CD14-positive monocyte (primary cell): ENCODE measurements around the gene HOXC11. TPM values are rescaled to one million over a fixed set of nuclear protein-coding genes. Genes with fewer than 3 reads are reported as not detected.

Experiments used
- DNase-seq, 3 donors: peaks; one replicate each; pipeline ENCODE4 v3.0.0-alpha.2; 2011 to 2022
- H2AFZ ChIP-seq: 2 replicates; pipeline ENCODE4 v1.6.0; 2012; ENCODE audit warnings: mild to moderate bottlenecking, low read depth, low read length, inconsistent platforms; ENCODE audit not compliant: insufficient read depth, poor library complexity, severe bottlenecking
- H3K27ac ChIP-seq, 2 donors: 1 replicate in 1 of 2; 2 replicates in 1 of 2; pipeline ENCODE4 v1.5.1; 2012 to 2013; ENCODE audit warnings: low read length in 2 of 2, control low read depth in 1 of 2, inconsistent platforms in 1 of 2, low read depth in 1 of 2, mild to moderate bottlenecking in 1 of 2
- H3K27me3 ChIP-seq, 2 donors: one replicate each; pipeline versions ENCODE4 v1.6.0 to v1.6.1; 2011 to 2013; ENCODE audit warnings: low read length in 2 of 2; ENCODE audit not compliant: control insufficient read depth in 2 of 2, insufficient read depth in 2 of 2
- H3K36me3 ChIP-seq, 2 donors: replicated peaks in 1 of 2; 1 replicate in 1 of 2; 2 replicates in 1 of 2; pipeline versions ENCODE4 v1.5.1 to v1.6.1; 2012 to 2013; ENCODE audit warnings: low read length in 2 of 2, control low read depth in 1 of 2, inconsistent platforms in 1 of 2, mild to moderate bottlenecking in 1 of 2; ENCODE audit not compliant: insufficient read depth in 2 of 2, control insufficient read depth in 1 of 2
- H3K4me1 ChIP-seq, 2 donors: 1 replicate in 1 of 2; 2 replicates in 1 of 2; pipeline versions ENCODE4 v1.5.1 to v1.6.1; 2012 to 2013; ENCODE audit warnings: low read length in 2 of 2, control low read depth in 1 of 2, inconsistent platforms in 1 of 2, mild to moderate bottlenecking in 1 of 2, moderate library complexity in 1 of 2; ENCODE audit not compliant: insufficient read depth in 2 of 2, control insufficient read depth in 1 of 2
- H3K4me2 ChIP-seq: replicated peaks from 2 replicates; pipeline ENCODE3; 2012; ENCODE audit warnings: low read length, moderate library complexity, mild to moderate bottlenecking; ENCODE audit not compliant: poor library complexity, severe bottlenecking; ENCODE audit errors: extremely low read depth
- H3K4me3 ChIP-seq, 3 experiments: fragments of 200-600 bp in 1 of 3; sonication (generic) in 1 of 3; replicated peaks in 1 of 3; 1 replicate in 2 of 3; 2 replicates in 1 of 3; pipeline ENCODE4 v1.5.1; 2011 to 2013; ENCODE audit warnings: low read length in 3 of 3, mild to moderate bottlenecking in 3 of 3, control low read depth in 2 of 3, low read depth in 2 of 3, inconsistent platforms in 1 of 3, moderate library complexity in 1 of 3
- H3K79me2 ChIP-seq: 2 replicates; pipeline ENCODE4 v1.6.0; 2012; ENCODE audit warnings: mild to moderate bottlenecking, control low read depth, inconsistent platforms, low read length, moderate library complexity; ENCODE audit not compliant: insufficient read depth
- H3K9ac ChIP-seq: 2 replicates; pipeline ENCODE4 v1.6.0; 2017; ENCODE audit warnings: low read length, mild to moderate bottlenecking; ENCODE audit not compliant: insufficient read depth, poor library complexity, severe bottlenecking
- H3K9me3 ChIP-seq, 2 donors: replicated peaks in 1 of 2; 1 replicate in 1 of 2; 2 replicates in 1 of 2; pipeline versions ENCODE4 v1.5.1 to v1.6.1; 2012 to 2013; ENCODE audit warnings: low read length in 2 of 2, control low read depth in 1 of 2; ENCODE audit not compliant: control insufficient read depth in 1 of 2, insufficient read depth in 1 of 2
- H4K20me1 ChIP-seq: 2 replicates; pipeline ENCODE4 v1.6.0; 2012; ENCODE audit warnings: mild to moderate bottlenecking, low read length, control low read depth, moderate library complexity; ENCODE audit not compliant: insufficient read depth
- H3K27ac Mint-ChIP-seq, 7 donors: one replicate each; pipeline ENCODE4 v1.8.0; 2020; ENCODE audit warnings: mild to moderate bottlenecking in 7 of 7, mixed read lengths in 7 of 7, moderate library complexity in 6 of 7, inconsistent platforms in 2 of 7
- H3K27me3 Mint-ChIP-seq, 3 donors: one replicate each; pipeline ENCODE4 v1.8.0; 2021 to 2022; ENCODE audit warnings: low read depth in 3 of 3, mild to moderate bottlenecking in 3 of 3, mixed read lengths in 3 of 3, moderate library complexity in 3 of 3, inconsistent platforms in 1 of 3
- H3K36me3 Mint-ChIP-seq, 2 donors: one replicate each; pipeline ENCODE4 v1.8.0; 2020; ENCODE audit warnings: mixed read lengths in 2 of 2, inconsistent platforms in 1 of 2, mild to moderate bottlenecking in 1 of 2
- H3K4me1 Mint-ChIP-seq: one replicate; pipeline ENCODE4 v1.8.0; 2020; ENCODE audit warnings: mild to moderate bottlenecking, mixed read lengths
- H3K4me3 Mint-ChIP-seq, 2 donors: one replicate each; pipeline ENCODE4 v1.8.0; 2020; ENCODE audit warnings: mild to moderate bottlenecking in 2 of 2, mixed read lengths in 2 of 2, moderate library complexity in 1 of 2
- H3K9me3 Mint-ChIP-seq, 7 donors: one replicate each; pipeline ENCODE4 v1.8.0; 2020 to 2022; ENCODE audit warnings: mixed read lengths in 7 of 7, mild to moderate bottlenecking in 6 of 7, moderate library complexity in 6 of 7, inconsistent platforms in 2 of 7
- CTCF ChIP-seq: fragments of 200-600 bp; IDR thresholded peaks from one replicate; pipeline ENCODE4 v1.8.0; 2022; ENCODE audit warnings: antibody characterized with exemption, mild to moderate bottlenecking
- WGBS: methylation state at CpG from one replicate; pipeline ENCODE4 v1.1.5; 2013; ENCODE audit warnings: missing lambda C conversion rate; ENCODE audit not compliant: insufficient coverage; 5-methylcytosine and 5-hydroxymethylcytosine counted together
- intact Hi-C, 2 donors: fragments of 100-400 bp; cut with micrococcal nuclease; formaldehyde crosslinking; loops; one replicate each; pipeline versions ENCODE4 v1.15.0 to v1.15.1; 2023
- polyA plus RNA-seq, 3 donors: library from polyadenylated mRNA; depleted of rRNA in 1 of 3; unstranded in 2 of 3; stranded (reverse) in 1 of 3; fragments of 300-500 nt in 2 of 3; fragments of >200 nt in 1 of 3; fragmentation: Illumina TruSeq in 2 of 3; gene quantifications; 1 replicate in 2 of 3; 2 replicates in 1 of 3; pipeline ENCODE4 v1.2.3, GENCODE V29; 2012 to 2021

Gene HOXC11
- polyA plus RNA-seq, 3 donors: not detected

DNA sequence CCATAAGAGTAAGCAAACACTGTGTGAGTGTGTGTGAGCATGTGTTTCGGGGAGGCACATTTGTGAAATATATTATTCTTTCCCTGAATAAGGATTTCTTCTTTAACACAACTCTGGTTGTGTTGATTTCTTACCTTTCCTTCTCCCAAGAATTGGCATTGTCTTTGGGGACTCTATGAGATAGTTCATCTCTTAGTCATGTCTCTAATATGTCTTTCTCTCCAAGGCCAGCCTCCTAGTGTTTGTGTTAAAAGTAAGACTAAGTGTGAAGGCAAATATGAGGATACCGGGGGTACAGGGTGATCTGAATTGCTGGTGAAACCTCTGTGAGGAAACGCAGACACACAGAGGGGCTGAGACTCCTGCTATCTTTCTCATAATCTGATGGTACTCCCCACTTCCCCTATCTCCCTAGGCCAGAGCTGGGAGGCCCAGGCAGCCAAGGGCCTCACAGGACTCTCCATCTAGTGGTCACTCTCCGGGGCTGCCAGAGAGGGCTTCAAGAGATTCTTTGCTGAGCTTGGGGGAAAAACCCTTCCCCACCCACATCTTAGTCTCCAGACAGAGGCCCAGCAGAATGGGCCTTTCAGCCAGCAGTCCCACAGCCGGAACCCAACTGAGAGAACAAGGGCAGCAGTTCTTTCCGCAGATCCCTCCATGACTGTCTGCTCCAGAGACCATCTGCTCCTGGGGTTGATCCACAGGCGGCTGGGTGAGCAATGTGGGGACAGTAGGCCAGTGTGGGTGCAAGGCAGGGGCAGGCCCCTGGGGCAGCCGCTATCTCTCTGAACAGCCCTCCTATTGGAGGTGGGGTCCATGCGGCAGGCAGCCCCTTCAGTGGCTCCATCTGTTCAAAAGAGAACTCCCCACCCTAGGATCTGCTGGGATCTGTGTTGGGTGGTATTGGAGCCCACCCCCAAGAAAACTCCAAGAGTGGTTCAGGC, 24.0 kb upstream of the HOXC11 start:
- WGBS: 14% methylated on average over 2 of the region's 9 CpGs
- peaks cover 4 to 6% of the 10 kb centered on the region in 2 donors for H3K36me3 Mint-ChIP-seq
- Histone ChIP-seq H3K4me1 (no peaks in the 10 kb centered on the region), H3K79me2 (no peaks in the 10 kb centered on the region), H4K20me1 (no peaks in the 10 kb centered on the region), H3K36me3 (no peaks in the 10 kb centered on the region), H3K9me3 (peaks cover 0 to 89% of the 10 kb centered on the region in 2 donors), H2AFZ (no peak overlapping the region), H3K9ac (no peak overlapping the region), H3K4me3 (no peak overlapping the region), H3K4me2 (no peak overlapping the region), H3K27me3 (peaks cover 91 to 100% of the 10 kb centered on the region in 2 donors), H3K27ac (no peak overlapping the region)
- peaks cover 0 to 38% (median 15%) of the 10 kb centered on the region in 7 donors for H3K9me3 Mint-ChIP-seq
- H3K27ac Mint-ChIP-seq: no peak overlapping the region
- peaks cover 99 to 100% (median 100%) of the 10 kb centered on the region in 3 donors for H3K27me3 Mint-ChIP-seq
- intact Hi-C loops: no loop called here
- no peak for DNase-seq
- no peak for TF ChIP-seq CTCF
- peaks cover 3% of the 10 kb centered on the region for H3K4me1 Mint-ChIP-seq
- peak overlapping the region in 1 of 2 donors; percentile 75 for H3K4me3 Mint-ChIP-seq

DNA sequence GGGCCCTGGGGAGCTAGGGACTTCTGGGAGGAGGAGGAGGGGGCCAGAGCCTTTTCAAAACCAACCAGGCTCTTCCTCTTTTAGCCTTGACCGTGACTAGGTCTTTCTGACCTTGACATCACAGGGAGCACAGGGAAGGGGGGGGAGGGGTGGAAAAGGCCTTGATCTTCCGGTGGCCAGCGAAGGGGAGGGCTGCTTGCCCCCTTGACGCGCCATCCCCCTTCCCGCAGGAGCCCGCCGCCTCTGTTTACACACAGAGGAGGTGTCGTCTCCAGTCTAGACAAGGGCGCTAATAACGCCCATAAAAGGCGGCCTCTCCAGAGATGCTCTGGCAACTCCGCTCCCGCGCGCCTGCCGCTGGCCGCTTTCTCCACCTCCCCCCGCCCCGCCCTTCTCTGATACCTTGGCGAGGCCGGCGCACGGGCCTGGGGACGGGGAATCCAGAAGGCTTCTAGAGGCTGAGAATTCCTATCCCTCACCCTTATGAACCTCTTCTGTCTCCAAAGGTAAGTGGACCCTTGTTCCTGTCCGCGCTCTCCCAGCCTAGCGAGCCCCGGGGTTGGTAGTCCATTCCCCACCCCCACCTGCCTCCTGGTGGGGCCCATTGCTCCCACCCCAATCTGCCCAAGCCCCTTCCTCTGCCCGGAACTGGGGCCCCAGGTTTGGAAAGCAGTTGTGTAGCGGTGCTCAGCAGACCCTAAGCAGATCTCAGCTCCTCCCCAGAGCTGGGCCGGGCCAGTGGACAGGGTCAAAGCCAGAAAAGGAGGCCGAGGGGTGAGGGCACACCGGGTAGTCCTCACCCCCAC, 23.1 kb upstream of the HOXC11 start:
- H2AFZ ChIP-seq: no peak overlapping the region
- no peak overlapping the region for H3K4me2 ChIP-seq
- H3K9me3 ChIP-seq: peaks cover 3 to 88% of the 10 kb centered on the region in 2 donors
- peak overlapping the region in 1 of 2 donors; percentile 75 for H3K4me3 Mint-ChIP-seq
- no peak overlapping the region for H3K4me3 ChIP-seq
- intact Hi-C loops: loop anchor here in 1 of 2 donors (5.0 kb wide), 1 partner anchor 47 kb away; no protein-coding TSS in a partner anchor
- peaks cover 3% of the 10 kb centered on the region for H3K4me1 Mint-ChIP-seq
- H3K79me2 ChIP-seq: no peaks in the 10 kb centered on the region
- no peak overlapping the region for H3K9ac ChIP-seq
- DNase-seq: no peak
- H3K4me1 ChIP-seq: no peaks in the 10 kb centered on the region
- peaks cover 89 to 100% of the 10 kb centered on the region in 2 donors for H3K27me3 ChIP-seq
- TF ChIP-seq CTCF: no peak
- no peaks in the 10 kb centered on the region for H3K36me3 ChIP-seq
- no peaks in the 10 kb centered on the region for H4K20me1 ChIP-seq
- peaks cover 99 to 100% (median 100%) of the 10 kb centered on the region in 3 donors for H3K27me3 Mint-ChIP-seq
- WGBS: 3% methylated on average over 31 of the region's 34 CpGs
- peaks cover 0 to 47% (median 20%) of the 10 kb centered on the region in 7 donors for H3K9me3 Mint-ChIP-seq
- no peak overlapping the region for H3K27ac Mint-ChIP-seq
- H3K27ac ChIP-seq: no peak overlapping the region
- H3K36me3 Mint-ChIP-seq: peaks cover 4 to 9% of the 10 kb centered on the region in 2 donors
